Upper lobe of left lung (tissue), 4 donors: ENCODE data around the gene AFF4.

Source experiments
- CTCF ChIP-seq, 6 experiments: fragments of 450-650 bp in 4 of 6; fragments of 200-600 bp in 2 of 6; sonication (generic) in 2 of 6; IDR thresholded peaks; one replicate each; pipeline ENCODE4 v1.5.1; 2016 to 2019; ENCODE audit warnings: antibody characterized with exemption in 6 of 6
- EP300 ChIP-seq, 4 donors: sonication (generic); formaldehyde crosslinking; IDR thresholded peaks; one replicate each; pipeline ENCODE4 v1.5.1; 2017; ENCODE audit warnings: antibody characterized with exemption in 4 of 4, control low read depth in 2 of 4
- POLR2A ChIP-seq, 4 donors: fragments of 450-650 bp; IDR thresholded peaks; one replicate each; pipeline ENCODE4 v1.5.1; 2016 to 2017; ENCODE audit warnings: antibody characterized with exemption in 4 of 4, mild to moderate bottlenecking in 2 of 4

- TF ChIP-seq CTCF (IDR thresholded peaks at IDR 0.05) (no peak), EP300 (IDR thresholded peaks at IDR 0.05) (no peak), POLR2A (IDR thresholded peaks at IDR 0.05) (no peak)
Measured at GRCh38 chr5:132870801-132871200, 92.6 kb downstream of the AFF4 start.
